Measurements from ENCODE around the gene ARHGAP24.

The ARHGAP24 gene

GRCh38 chr4:85747882-85748491 lies 273.0 kb downstream of the ARHGAP24 start:
- H3K27ac ChIP-seq: no peak overlapping the region
- TF ChIP-seq CTCF (IDR thresholded peaks at IDR 0.05): peak; percentile 85
- no peak for TF ChIP-seq ZFX (IDR thresholded peaks at IDR 0.05; ENCODE audit: borderline replicate concordance)

GRCh38 chr4:85748654-85749053 lies 273.7 kb downstream of the ARHGAP24 start:
- H3K27ac ChIP-seq: no peak overlapping the region
- TF ChIP-seq CTCF (IDR thresholded peaks at IDR 0.05): no peak
- TF ChIP-seq ZFX (IDR thresholded peaks at IDR 0.05; ENCODE audit: borderline replicate concordance): no peak

DNA sequence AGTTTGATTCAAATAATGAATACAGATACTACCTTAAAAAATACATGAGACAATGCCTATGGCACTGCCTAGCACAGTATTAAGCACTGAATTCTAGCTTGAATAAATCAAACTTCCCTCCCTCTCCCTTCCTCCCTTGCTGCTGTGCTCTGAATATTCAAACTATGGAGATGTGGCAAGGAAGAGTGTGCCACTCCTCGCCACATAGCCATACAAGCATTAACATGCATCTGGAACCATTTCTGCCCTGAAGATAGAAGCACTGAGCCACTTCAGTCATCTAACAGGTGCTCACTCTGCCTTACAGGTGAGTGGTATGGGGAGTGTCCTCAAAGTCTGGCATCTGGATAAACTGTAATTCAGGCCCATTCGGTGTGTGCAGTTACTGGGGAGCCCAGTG lies 276.9 kb downstream of the ARHGAP24 start:
- TF ChIP-seq ZFX (IDR thresholded peaks at IDR 0.05; ENCODE audit: borderline replicate concordance): no peak
- no peak for TF ChIP-seq CTCF (IDR thresholded peaks at IDR 0.05)
- H3K27ac ChIP-seq: no peak overlapping the region

GRCh38 chr4:85755285-85755684 lies 280.3 kb downstream of the ARHGAP24 start:
- no peak overlapping the region for H3K27ac ChIP-seq
- no peak for TF ChIP-seq ZFX (IDR thresholded peaks at IDR 0.05; ENCODE audit: borderline replicate concordance)
- TF ChIP-seq CTCF (IDR thresholded peaks at IDR 0.05): no peak

- TF ChIP-seq ZFX (IDR thresholded peaks at IDR 0.05; ENCODE audit: borderline replicate concordance) (no peak), CTCF (IDR thresholded peaks at IDR 0.05) (peak; percentile 69)
- H3K27ac ChIP-seq: no peak overlapping the region
Observed at GRCh38 chr4:85756938-85757337, 282.0 kb downstream of the ARHGAP24 start.

DNA sequence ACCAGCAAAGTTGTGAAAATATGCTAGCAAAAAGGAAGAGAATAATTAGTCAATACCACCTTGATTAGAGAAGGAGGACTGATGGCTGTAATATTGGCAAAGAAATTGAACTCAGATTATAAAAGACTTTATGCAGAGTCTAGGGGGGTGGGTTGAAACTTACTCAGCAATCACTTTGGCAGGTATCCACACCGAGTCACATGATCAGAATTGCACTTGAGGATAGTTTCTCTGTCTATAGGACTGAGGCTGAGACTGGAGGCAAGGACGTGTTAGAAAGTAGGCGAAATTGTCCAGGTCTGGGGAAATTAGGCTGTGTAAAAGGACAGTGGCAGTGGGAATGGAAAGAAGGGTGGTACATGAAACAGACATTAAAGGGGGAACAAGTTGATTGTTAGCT lies 284.4 kb downstream of the ARHGAP24 start:
- H3K27ac ChIP-seq: no peak overlapping the region
- TF ChIP-seq CTCF (IDR thresholded peaks at IDR 0.05): no peak

DNA sequence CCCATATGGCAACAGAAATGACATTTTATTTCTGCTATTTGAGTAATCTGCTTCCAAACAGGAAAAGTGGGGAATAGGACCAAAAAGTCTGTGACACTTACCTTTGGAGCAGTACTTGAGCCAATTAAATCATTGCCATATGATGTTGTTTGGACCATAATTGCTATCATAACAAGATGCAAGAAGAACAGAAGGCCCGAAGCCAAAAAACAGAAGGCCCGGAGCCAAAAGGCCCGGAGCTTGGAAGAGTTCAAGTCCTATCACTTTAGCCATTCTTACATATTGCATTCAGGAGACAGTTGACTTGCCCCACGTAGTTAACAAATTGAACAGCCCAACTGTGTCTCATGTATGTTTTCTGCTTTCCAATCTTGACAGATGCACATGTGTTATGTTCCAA lies 285.6 kb downstream of the ARHGAP24 start:
- no peak overlapping the region for H3K27ac ChIP-seq
- no peak for TF ChIP-seq ZFX (IDR thresholded peaks at IDR 0.05; ENCODE audit: borderline replicate concordance)
- TF ChIP-seq CTCF (IDR thresholded peaks at IDR 0.05): no peak

Measured in 22Rv1 (cell line).